ENCODE results near the gene HOXC6. TPM values are rescaled to one million over a fixed set of nuclear protein-coding genes. Genes with fewer than 3 reads are reported as not detected.
"Not testable (repeated sequence)": the region's sequence is repeated elsewhere in the genome, so short reads cannot be mapped to it uniquely, and the experiment has no call there.

HOXC6 gene
- total RNA-seq, 6 experiments from 2014 or later = not detected

DNA sequence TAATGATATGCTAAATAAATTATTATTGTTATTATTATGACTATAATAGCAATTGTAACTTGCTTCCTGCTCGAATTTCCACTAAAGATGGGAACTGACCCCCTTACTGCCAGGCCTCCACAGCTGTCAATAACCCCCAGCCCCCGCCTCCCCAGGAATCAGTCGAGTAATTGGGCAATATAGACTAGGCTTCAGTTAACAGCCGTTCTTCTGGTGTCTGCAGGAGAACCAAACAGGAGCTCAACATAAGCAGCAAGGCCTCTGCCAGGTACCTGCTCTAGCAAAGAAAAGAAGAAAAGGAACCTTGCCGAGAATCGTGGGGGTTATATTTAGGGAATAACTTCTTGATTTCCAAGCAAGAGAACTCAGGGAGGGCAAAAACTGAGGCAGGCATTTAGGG is 47.2 kb downstream of the HOXC6 start:
- no peak for ATAC-seq
- DNase-seq = no peak
- WGBS (ENCODE audit: insufficient coverage, low coverage, low lambda C conversion rate, missing lambda C conversion rate) = 19% methylated on average over 6 of the region's 6 CpGs
- H3K27ac ChIP-seq = no peak overlapping the region
- no peaks in the 10 kb centered on the region for H3K4me1 ChIP-seq
- H3K27me3 ChIP-seq = no peaks in the 10 kb centered on the region
- no peaks in the 10 kb centered on the region for H3K9me3 ChIP-seq
- no peaks in the 10 kb centered on the region for H3K36me3 ChIP-seq
- intact Hi-C loops (cut with DNase I) = no loop called here
- H3K4me3 ChIP-seq = no peak overlapping the region
- TF ChIP-seq, protein P1, sequence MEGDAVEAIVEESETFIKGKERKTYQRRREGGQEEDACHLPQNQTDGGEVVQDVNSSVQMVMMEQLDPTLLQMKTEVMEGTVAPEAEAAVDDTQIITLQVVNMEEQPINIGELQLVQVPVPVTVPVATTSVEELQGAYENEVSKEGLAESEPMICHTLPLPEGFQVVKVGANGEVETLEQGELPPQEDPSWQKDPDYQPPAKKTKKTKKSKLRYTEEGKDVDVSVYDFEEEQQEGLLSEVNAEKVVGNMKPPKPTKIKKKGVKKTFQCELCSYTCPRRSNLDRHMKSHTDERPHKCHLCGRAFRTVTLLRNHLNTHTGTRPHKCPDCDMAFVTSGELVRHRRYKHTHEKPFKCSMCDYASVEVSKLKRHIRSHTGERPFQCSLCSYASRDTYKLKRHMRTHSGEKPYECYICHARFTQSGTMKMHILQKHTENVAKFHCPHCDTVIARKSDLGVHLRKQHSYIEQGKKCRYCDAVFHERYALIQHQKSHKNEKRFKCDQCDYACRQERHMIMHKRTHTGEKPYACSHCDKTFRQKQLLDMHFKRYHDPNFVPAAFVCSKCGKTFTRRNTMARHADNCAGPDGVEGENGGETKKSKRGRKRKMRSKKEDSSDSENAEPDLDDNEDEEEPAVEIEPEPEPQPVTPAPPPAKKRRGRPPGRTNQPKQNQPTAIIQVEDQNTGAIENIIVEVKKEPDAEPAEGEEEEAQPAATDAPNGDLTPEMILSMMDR (IDR thresholded peaks at IDR 0.05) = no peak
- no peak for TF ChIP-seq POLR2A (IDR thresholded peaks at IDR 0.05)

DNA sequence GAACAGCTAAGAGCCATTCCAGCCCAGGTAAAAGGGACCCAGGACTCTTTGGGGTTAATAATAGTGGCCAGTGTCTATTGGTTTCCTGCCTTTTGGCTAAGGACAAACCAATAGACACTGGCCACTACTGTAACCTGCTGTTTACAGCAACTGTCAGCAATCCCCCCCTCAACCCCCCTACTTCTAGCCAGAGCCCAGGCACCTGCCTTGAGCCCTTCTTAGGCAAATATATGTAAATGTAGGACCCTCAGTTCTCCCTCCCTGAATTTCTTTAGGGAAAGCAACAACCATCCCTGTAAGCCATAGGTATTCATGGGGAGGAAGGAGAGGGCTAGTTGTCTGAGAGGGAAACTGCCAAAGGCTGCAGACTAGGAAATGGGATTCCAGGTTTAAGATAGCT is 47.7 kb downstream of the HOXC6 start:
- DNase-seq (no peak), ATAC-seq (no peak)
- Histone ChIP-seq H3K9me3 (no peaks in the 10 kb centered on the region), H3K4me1 (no peaks in the 10 kb centered on the region), H3K4me3 (no peak overlapping the region), H3K27ac (no peak overlapping the region), H3K36me3 (no peaks in the 10 kb centered on the region), H3K27me3 (no peaks in the 10 kb centered on the region)
- intact Hi-C loops (cut with DNase I) = no loop called here
- no peak for TF ChIP-seq POLR2A (IDR thresholded peaks at IDR 0.05)
- TF ChIP-seq, protein P1 (IDR thresholded peaks at IDR 0.05) = no peak

DNA sequence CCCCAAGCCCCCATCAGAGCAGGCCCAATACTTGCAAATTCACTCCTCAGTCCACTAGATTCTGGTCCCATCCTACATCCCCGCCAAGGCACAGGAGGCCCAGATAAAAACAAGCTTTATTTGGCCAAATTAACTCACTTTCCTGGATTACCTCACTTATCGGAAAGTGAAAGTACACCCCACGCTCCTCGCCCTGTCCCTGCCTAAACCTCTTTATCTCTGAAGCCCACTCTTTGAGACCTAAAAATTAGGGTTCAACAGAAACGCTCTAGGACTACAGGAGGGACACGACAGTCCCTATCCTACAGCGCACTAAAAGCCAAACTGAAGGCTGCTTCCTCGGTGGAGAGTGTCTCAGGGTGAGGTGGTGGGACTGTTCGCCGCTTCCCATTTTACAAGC is 49.6 kb downstream of the HOXC6 start:
- H3K4me3 ChIP-seq; DNase-seq; H3K4me1 ChIP-seq; H3K27ac ChIP-seq; H3K27me3 ChIP-seq; H3K9me3 ChIP-seq; ATAC-seq; intact Hi-C loops (cut with DNase I); H3K36me3 ChIP-seq: not testable (repeated sequence)
- 62% methylated on average over 9 of the region's 10 CpGs for WGBS (ENCODE audit: insufficient coverage, low coverage, low lambda C conversion rate, missing lambda C conversion rate)

DNA sequence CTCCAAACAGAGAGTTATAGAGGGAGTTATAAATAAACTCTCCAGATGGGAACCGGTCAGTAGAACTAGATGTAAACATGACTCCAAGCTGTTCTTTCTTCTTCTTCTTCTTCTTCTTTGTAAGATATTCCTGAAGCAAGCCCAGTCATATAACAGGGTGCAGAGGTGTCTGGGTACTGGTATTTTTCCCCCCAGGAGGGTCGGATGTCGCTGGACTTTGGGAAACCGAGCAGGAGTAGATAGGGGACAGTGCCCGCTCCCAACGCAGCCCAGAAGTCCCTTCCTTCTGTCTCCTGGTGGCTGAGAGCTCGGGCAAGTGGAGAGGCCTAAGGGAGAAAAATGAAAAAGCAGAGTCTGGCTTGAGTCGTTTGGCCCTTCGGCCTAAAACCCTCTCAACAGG is 50.9 kb downstream of the HOXC6 start:
- intact Hi-C loops (cut with DNase I); H3K27me3 ChIP-seq; H3K4me3 ChIP-seq; H3K27ac ChIP-seq; H3K4me1 ChIP-seq; ATAC-seq; DNase-seq; H3K36me3 ChIP-seq; H3K9me3 ChIP-seq: not testable (repeated sequence)
- 72% methylated on average over 4 of the region's 9 CpGs for WGBS (ENCODE audit: insufficient coverage, low coverage, low lambda C conversion rate, missing lambda C conversion rate)

MicroRNAs within 50 kb of the gene (microRNA counts, 767-probe panel; counts per million panel counts)
- microRNA hsa-miR-196a-5p = 237 counts per million
- microRNA hsa-miR-615-3p = 237 counts per million
- 237 counts per million for microRNA hsa-miR-615-5p

Small RNA genes within 50 kb of the gene (microRNA-seq; reads per million reads assigned to microRNA genes)
- gene MIR196A2 (0.64 to 2.9 reads per million in 2 donors), gene MIR615 (0.29 to 1.9 reads per million in 2 donors)

Small RNA genes within 50 kb of the gene (small RNA-seq; reads per million reads assigned to genes)
- 0 reads per million in 2 experiments for gene HOXC5
- 0 to 0.26 reads per million in 2 experiments for gene MIR196A2
- gene MIR615 = 0 reads per million in 2 experiments

Other genes with a start within 250 kb of the HOXC6 start
- gene HOXC13, start 89.6 kb upstream of the HOXC6 start, total RNA-seq = not detected
- not detected for gene HOXC12, start 73.5 kb upstream of the HOXC6 start, total RNA-seq
- not detected for gene HOXC11, start 55.3 kb upstream of the HOXC6 start, total RNA-seq
- gene HOTAIR, start 53.5 kb upstream of the HOXC6 start, total RNA-seq = not detected
- gene HOXC10, start 43.3 kb upstream of the HOXC6 start, total RNA-seq = not detected
- not detected for gene HOXC9, start 28.3 kb upstream of the HOXC6 start, total RNA-seq
- not detected for gene HOXC8, start 19.5 kb upstream of the HOXC6 start, total RNA-seq
- not detected for gene HOXC5, start 4.6 kb downstream of the HOXC6 start, total RNA-seq
- under 1 TPM in 1 of 6 experiments, not detected in 5; 0.13 TPM for gene HOXC4, start 25.4 kb downstream of the HOXC6 start, total RNA-seq
- 10 to 100 TPM; 14.1 to 25.5 (median 22.4) TPM for gene SMUG1, start 160.5 kb downstream of the HOXC6 start, total RNA-seq